NCI-H510A (cell line): ENCODE data around the gene TNRC6A.
"Not testable (repeated sequence)": the region's sequence is repeated elsewhere in the genome, so short reads cannot be mapped to it uniquely, and the experiment has no call there.

Source experiments
- DNase-seq: peaks from one replicate; lab custom pipeline; 2025; lab: John Stamatoyannopoulos, UW

The TNRC6A gene

DNA sequence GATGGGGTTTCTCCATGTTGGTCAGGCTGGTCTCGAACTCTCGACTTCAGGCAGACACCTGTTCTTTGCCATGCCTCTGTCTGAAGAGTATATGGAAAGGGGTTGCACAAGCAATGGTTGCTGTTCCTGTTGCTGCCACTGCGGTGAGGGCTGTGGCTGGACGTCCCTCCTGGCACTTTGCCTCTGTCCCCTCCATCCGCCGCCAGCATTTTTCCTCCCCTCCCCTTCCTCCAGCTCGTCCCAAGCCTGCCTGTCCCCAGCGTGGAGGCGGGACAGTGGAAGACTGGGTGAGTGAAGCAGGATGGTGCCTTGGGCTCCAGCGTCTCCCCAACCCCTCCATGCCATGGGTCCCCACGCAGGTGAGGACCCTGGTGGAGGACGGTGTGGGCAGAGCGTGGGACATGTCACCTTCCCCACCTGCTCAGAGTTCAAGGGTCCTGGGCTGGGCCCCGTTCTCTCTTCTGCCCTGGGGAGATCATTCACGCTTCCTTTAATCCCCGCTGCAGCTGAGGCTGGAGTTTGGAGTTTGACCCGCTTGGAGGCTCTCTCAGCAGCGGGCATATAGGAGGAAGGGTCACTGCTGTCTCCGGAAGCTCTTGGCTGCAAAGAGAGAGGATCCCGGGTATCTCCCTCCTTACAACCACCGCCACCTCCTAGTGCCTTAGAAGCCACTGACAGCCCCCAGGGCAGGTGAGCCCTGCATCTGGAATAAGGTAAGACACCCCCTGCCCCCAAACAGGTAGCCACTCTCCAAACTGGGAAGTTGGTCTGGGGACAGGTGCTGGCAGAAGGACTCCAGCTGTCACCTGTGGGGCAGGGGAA, 116.5 kb downstream of the TNRC6A start, which contains the start of gene SLC5A11:
Gene SLC5A11 (plus strand): TSS at position 238 of the 822 bp plus-strand sequence. CDS start 12,681 bp downstream, outside the sequence.
- no peak for DNase-seq

DNA sequence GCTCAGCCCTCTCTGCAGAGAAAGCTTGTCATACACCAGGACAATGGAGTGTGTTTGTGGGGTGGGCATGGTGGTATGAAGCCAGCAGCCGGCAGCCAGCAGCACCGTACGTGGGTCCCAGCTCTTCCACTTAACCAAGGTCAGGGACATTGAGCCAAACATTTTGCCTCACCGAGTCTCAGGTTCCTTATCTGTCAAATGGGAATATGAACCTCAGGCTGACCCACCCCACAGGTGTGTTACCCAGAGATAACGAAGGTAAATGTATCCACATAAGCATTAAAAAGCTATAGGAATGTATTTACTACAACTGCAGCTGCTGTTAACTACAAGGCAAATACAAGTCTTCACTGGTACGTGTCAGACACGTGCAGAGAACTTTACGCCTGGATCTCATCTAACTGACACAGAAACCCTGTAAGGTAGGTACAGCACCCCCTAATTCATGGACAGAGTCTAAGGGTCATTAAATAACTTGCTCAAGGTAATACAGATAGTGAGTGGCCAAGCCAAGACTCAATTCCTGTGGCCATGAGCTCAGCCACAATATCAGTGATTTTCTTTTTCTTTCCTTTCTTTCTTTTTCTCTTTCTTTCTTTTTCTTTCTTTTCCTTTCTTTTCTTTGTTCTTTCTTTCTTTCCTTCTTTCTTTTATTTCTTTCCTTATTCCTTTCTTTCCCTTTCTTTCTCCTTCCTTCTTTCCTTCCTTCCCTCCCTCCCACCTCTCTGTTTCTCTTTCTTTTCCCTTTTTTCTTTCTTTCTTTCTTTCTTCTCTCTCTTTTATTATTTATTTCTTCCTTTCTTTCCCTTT, 117.3 kb downstream of the TNRC6A start:
- no peak for DNase-seq

DNA sequence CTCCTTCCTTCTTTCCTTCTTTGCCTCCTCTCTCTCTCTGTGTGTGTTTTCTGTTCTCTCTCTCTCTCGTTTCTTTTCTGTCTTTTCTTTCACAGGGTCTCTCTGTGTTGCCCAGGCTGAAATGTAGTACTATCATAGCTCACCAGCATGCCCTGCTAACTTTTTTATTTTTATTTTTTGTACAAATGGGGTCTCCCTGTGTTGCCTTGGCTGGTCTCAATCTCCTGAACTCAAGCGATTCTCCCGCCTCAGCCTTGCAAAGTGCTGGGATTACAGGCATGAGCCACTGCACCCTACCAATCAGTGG, 117.9 kb downstream of the TNRC6A start:
- no peak for DNase-seq

DNA sequence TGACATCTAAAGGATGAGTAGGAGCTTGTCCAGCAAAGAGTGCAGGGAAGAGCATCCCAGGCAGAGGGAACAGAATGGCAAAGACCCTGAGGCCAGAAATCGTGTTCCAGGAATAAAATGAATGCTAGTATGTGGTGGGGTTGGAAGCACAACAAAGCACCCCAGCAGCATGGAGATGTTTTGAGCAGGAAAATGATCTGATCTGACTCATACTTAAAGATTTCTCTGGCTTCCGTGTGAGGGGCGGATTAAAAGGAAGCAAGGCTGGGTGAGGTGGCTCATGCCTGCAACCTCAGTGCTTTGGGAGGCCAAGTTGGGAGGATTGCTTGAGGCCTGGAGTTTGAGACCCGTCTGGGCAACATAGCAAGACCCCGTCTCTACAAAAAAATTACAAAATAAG, 118.6 kb downstream of the TNRC6A start:
- DNase-seq = no peak

DNA sequence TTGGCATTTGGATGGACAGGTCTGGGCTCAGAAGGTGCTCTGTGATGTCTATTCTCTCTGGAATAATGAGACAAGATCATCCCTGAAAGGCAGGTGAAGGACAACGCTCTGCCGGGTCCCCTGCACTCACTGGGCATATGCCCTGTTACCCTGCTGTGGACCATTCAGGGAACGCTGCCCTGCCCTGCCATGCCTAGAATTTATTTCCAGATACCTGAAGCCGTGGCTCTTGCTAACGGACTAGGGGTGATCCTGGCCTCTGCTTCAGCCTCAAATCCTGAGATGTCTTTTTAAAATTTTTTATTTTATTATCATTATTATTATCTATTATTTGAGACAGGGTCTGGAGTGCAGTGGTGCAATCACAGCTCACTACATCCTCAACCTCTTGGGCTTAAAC, 120.2 kb downstream of the TNRC6A start:
- no peak for DNase-seq

DNA sequence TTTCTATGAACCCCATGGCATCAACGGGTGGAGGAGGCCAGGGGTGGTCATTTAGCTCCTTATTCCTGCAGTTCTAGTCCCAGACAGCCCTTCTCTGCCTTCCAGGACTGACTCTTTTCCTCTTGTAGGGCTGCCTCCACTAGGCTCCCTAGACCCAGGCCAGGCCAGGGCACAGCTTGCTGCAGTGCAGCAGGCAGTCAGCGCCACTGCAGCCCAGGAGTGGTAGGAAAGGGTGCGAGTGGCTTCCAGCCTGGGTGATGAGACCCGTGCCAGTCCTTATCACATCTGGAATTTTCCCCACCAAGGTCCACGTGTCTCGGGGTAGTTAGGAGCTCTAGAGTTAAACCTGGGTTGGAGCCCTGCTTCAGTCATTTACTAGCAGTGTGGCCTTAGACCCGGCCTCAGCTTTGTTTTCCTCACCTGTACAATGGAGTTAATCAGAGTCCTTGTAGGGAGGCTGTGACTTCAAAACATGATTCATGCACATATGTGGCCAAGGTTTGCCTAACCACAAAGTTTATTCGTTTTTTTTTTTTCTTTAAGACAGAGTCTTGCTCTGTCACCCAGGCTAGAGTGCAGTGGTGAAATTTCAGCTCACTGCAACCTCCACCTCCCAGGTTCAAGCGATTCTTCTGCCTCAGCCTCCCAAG, 121.0 kb downstream of the TNRC6A start:
- DNase-seq = no peak

DNA sequence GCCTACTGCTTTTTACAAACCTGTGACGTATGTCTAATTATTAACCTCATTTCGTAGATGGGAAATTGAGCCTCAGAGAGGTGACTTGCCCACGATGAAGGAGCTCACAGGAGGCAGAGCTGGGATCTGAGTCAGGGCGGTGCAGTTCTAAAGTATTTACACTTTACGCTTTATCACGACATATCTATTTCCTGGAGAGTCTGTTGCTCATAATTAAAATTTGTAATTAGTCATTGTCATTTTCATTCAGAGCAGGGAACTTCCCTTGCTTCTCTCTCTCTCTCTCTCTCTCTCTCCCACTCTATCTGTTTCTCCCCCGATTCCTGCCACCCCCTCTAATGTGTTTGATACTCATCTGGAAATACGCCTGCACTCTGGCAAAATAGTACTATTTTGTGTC, 122.2 kb downstream of the TNRC6A start:
- no peak for DNase-seq

DNA sequence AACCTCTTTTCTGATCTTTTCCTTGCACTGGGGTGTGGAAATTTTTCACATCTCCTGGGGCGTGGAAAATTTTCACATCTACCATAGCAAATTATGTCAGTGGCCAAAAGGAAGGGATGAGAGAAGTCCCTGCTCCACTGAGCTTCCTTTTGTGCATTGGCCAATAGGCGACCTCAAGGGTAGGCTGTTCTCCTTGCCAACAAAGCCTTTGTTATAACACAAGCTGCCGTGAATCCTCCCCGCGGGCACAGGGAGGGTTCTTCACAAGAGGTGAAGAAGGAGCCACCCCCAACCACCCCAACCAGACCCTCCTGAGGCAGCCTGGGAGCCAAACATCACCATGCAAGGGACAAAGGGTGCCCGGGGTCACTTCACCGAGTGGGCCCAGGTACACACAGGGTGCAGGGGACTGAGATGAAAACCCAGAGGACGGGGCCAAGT, 122.8 kb downstream of the TNRC6A start:
- DNase-seq = no peak

DNA sequence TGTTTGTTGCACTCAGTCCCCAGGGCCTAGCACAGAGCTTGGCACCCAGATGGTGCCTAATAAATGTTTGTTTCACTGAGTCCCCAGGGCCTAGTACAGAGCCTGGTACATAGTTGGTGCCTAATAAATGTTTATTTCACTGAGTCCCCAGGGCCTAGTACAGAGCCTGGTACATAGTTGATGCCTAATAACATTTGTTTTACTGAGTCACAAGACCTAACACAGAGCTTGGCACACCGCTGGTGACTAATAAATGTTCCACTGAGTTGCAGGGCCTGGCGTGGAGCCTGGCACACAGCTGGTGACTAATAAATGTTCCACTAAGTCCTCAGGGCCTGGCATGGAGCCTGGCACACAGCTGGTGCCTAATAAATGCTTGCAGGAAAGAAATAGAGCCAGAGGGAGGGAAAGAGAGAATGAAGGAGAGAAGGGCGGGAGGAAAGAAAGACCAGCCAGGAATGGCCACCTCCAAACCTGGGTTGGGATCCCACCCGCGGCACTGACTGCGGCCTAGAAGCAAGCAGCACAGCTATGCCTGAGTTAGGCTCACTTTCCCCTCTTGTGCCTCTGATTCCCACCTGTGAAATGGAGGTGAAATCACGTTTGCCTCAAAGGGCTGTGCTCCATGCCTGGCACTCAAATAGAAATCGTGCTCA, 123.8 kb downstream of the TNRC6A start:
- no peak for DNase-seq

DNA sequence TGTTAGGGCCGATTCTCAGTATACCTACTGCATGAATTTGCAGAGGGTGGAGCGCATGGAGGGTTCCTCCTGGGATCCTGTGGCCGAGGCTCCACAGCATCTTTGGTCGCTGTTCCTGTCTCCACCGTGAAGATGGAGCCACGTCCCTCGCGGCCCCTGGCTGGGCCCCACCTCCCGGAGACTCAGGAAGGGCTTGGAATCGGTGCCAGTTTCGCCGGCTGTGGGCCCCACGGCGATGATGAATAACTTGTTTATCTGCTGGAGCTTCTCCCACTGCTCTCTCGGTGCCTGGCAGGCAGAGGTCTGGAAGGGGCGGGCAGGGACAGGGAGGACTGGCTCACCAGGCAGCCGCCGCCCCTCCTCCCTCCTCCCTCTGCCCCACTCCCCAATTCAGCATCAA, 124.4 kb downstream of the TNRC6A start:
- no peak for DNase-seq

DNA sequence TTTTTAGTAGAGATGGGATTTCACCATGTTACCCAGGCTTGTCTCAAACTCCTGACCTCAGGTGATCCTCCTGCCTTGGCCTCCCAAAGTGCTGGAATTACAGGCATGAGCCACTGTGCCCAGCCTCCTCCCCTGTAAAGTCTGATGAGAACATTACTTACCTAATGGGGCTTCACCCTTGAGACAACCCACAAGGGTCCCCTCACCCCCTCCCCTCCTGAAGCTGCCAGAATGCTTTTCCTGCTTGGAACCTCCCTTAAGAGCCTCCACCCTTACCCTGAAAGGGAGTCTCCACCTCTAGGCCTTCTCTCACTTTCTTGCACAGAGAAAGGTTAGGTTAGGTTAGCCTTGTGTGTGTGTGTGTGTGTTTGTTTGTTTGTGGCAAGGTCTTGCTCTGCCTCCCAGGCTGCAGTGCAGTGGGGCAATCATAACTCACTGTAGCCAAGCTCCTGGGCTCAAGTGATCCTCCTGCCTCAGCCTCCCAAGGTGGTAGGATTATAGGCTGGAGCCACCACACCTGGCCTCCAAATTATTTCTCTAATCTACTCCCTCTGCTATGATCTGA, 125.2 kb downstream of the TNRC6A start:
- DNase-seq = no peak

DNA sequence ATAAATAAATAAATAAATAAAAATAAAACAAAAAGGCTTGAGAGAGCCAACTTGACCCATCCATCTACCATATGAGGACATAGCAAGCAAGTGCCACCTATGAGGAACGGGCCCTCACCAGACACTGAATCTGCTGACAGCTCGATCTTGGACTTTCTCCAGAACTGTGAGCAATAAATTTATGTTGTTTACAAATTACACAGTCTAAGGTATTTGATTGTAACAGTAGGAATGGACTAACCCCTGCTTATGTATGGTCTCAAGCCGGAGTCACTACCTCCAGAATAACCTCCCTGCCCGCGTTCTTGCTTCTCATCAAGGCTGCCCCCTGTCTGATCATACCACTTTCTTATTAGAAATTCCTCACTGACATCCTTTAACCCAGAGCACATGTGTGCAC, 126.2 kb downstream of the TNRC6A start:
- DNase-seq = no peak

DNA sequence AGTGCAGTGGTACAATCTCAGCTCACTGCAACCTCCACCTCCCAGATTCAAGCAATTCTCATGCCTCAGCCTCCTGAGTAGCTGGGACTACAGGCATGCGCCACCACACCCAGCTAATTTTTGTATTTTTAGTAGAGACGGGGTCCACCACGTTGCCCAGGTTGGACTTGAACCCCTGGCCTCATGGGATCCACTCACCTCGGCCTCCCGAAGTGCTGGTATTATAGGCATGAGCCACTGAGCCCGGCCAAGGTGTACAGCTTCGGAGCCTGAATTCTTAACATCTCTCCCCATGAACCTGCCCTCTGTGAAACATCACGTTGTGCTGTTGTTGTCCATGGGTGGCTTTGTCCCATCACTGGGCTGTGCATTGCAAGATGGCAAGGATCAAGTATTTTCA, 127.4 kb downstream of the TNRC6A start:
- DNase-seq = not testable (repeated sequence)

DNA sequence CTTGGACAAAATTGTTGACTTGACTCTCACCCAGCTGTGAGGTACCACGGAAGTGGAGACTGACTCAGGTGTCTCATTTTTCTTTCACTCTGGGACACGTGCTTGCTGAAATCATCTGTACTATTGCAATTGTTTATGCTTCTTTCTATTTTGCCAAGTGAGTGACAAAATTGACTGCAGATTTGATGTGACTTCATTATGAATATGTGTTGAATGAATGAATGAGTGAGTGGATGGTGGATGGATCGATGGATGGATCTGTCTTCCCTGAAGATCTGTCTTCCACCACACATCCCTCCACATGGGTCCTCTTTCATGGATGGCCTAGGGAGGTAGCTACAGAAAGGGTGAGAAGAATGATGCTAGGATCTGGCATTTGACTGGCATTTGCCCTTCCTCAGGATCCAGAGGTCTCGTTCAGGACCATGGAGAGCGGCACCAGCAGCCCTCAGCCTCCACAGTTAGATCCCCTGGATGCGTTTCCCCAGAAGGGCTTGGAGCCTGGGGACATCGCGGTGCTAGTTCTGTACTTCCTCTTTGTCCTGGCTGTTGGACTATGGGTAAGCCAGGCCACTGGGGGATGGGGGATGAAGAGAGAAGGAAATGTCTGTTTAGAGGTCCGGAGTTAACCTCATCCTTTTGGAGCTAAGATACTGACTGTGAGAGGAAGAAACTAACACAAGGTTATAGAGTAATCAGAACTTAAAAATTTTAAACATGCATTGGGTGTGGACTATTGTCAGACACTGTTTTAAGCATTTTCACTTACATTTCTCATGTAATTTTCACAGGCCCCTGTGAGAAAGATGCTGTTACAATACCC, 129.0 kb downstream of the TNRC6A start:
- DNase-seq = no peak

DNA sequence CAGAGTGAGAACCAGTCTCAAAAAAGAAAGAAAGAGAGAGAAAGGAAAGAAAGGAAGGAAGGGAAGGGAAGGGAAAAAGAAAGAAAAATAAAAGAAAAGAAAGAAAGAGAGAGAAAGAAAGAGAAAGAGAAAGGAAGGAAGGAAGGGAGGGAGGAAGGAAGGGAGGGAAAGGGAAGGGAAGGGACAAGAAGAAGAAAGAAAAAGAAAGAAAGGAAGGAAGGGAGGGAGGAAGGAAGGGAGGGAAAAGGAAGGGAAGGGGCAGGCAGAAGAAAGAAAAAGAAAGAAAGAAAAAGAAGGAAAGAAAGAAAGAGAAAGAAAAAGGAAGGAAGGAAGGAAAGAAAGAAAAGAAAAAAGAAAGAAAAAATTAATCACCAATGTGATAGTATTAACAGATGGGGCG, 132.0 kb downstream of the TNRC6A start:
- DNase-seq = no peak

DNA sequence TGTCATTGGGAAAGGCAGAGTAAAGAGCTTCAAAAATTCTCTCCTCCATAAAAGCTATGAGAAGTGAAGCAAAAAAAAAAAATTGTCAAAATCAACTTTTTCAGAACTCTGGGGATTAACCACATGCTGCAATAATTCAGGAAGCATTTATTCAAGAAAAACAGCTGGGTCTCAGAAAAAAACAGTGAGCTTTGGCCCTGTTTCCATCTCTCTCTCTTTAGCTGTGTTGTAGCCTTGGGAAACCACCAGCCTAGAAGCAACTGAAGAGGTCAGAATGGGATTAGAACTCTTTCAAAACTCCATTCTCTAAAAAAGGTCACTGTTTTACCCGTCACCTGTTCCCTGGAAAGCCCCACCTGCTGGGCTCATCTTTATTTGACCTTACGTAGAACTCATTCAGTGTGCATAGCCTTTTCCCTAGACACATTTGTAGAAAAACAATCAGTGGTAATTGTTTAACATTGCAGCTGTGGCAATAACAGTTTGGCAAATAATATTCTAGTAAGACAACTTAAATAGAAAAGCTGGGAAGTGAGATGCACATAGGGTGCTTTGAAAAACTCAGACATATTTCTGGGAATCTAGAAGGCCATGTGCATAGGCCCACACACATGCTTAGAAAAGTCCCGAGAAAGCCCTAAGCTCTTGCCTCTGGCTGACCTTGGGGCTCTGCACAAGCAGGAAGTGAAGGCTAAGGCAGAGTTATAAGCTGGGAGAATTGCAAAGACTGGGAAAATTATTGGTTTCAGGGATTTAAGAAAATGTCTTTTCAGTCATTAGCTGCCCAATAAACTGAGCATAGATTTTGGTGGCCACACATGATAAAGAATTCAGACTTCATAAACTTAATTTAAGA, 134.4 kb downstream of the TNRC6A start:
- no peak for DNase-seq

DNA sequence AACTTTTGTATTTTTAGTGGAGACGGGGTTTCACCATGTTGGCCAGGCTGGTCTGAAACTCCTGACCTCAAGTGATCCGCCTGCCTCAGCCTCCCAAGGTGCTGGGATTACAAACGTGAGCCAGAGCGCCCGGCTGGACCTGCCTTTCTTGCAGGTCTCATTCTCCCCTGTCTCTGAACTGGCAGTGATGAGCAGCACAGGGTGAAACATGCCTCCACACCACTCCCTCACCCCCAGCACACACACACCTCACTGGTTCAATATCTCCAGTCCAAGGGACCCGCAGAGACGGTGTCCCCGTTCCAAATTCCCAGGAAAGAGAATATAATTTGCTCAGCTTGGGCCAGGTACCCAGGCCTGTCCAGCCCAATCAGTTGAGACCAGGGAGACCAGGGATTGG, 139.6 kb downstream of the TNRC6A start:
- DNase-seq = no peak

DNA sequence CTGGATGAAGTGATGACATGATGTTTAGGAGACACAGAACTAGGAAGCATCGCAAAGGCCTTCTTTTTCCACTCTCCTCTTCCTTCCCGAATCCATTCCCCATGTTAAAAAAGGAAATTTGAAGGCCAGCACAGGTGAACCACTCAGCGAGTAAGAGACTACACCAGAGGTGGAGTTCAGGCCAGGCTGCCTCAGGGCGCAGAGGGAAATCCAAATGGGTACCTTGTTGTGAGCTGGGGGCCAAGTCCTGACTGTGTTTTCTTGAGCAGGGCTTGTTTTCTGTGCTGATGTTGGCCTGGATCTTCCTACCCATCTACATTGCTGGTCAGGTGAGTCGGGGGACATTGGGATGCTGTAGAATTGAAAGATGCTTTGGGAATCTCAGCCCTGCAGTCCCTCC, 142.4 kb downstream of the TNRC6A start:
- no peak for DNase-seq

DNA sequence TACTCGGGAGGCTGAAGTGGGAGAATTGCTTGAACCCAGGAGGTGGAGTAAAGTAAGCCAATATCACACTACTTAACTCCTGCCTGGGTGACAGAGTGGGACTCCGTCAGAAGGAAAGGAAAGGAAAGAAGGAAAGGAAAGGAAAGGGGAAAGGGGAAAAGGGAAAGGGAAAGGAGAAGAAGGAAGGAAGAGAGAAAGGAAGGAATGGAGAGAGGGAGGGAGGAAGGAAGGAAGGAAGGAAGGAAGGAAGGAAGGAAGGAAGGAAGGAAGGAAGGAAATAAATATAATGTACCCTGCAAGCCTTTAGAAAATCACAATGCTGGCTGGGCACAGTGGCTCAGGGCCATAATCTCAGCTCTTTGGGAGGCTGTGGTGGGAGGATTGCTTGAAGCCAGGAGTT, 143.6 kb downstream of the TNRC6A start:
- DNase-seq = no peak

DNA sequence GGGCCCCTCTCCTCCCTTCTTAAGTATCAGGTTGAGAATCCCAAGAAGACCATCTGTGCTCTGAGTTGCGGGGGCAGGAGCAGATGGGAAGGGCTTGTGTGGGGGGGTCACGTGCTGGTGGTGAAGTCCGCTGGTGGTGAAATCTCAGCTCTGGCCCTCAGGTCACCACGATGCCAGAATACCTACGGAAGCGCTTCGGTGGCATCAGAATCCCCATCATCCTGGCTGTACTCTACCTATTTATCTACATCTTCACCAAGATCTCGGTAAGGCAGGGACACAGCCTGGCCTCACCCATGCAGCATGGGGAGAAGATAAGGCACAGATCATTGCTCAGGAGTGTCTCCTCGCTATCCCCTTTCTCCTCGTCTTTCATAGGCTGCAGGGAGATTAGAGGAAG, 146.0 kb downstream of the TNRC6A start:
- no peak for DNase-seq
